Endothelial cell of umbilical vein (primary cell): ENCODE results near the gene RAPGEF6. TPM values are rescaled to one million over a fixed set of nuclear protein-coding genes. Genes with fewer than 3 reads are reported as not detected.

Experiments used
- BruUV-seq: library from RNA; stranded (reverse); fragments of 400-500 nt; replicated peaks from 2 replicates; lab custom pipeline; 2021; lab: Mats Ljungman, UMichigan
- CTCF ChIA-PET: fragments of 300-600, 350-600 bp; sonication (Branson Sonifier 250); formaldehyde crosslinking; loops from one replicate; lab custom pipeline; 2021; ENCODE audit warnings: antibody characterized with exemption, inconsistent platforms; lab: Charles Lee
- POLR2A ChIA-PET: fragments of 300-600, 350-600 bp; sonication (Branson Sonifier 250); formaldehyde crosslinking; loops from one replicate; lab custom pipeline; 2021; ENCODE audit warnings: antibody characterized with exemption, inconsistent platforms; lab: Charles Lee
- DNase-seq: peaks from one replicate; pipeline ENCODE4 v3.0.0-alpha.2; 2011; ENCODE audit warnings: low read depth, low spot score
- FAIRE-seq: peaks from 2 replicates; lab custom pipeline; 2011; peaks lifted over from hg19 to GRCh38; lab: Jason Lieb, UNC
- H2AFZ ChIP-seq: 2 replicates; pipeline ENCODE4 v1.6.0; 2012; ENCODE audit warnings: low read depth, low read length, control low read depth, inconsistent platforms
- H3K27ac ChIP-seq: 2 replicates; pipeline ENCODE4 v1.5.1; 2011; ENCODE audit warnings: low read depth, mild to moderate bottlenecking, control low read depth, low read length, moderate library complexity; ENCODE audit not compliant: insufficient read depth
- H3K27me3 ChIP-seq, 2 experiments: 2 replicates each; pipeline versions ENCODE4 v1.6.0 to v1.6.1; 2011; ENCODE audit warnings: low read length in 2 of 2, mixed read lengths in 1 of 2; ENCODE audit not compliant: control insufficient read depth in 2 of 2, insufficient read depth in 2 of 2
- H3K36me3 ChIP-seq, 2 experiments: 2 replicates in 1 of 2; 3 replicates in 1 of 2; pipeline ENCODE4 v1.5.1; 2011; ENCODE audit warnings: low read length in 2 of 2, mild to moderate bottlenecking in 1 of 2, moderate library complexity in 1 of 2; ENCODE audit not compliant: control insufficient read depth in 2 of 2, insufficient read depth in 2 of 2; ENCODE audit errors: extremely low read depth in 1 of 2
- H3K4me1 ChIP-seq: 3 replicates; pipeline ENCODE4 v1.5.1; 2011; ENCODE audit warnings: mild to moderate bottlenecking, low read length; ENCODE audit not compliant: control insufficient read depth, insufficient read depth; ENCODE audit errors: extremely low read depth
- H3K4me2 ChIP-seq: 2 replicates; pipeline ENCODE4 v1.6.1; 2011; ENCODE audit warnings: low read length, control low read depth, mixed read lengths; ENCODE audit not compliant: insufficient read depth
- H3K4me3 ChIP-seq, 3 experiments: fragments of 200-600 bp in 1 of 3; sonication (generic), shearing (Covaris generic) in 1 of 3; replicated peaks in 1 of 3; 2 replicates each; pipeline ENCODE4 v1.5.1; 2011 to 2016; ENCODE audit warnings: control low read depth in 3 of 3, low read length in 3 of 3, mild to moderate bottlenecking in 2 of 3, inconsistent platforms in 1 of 3, low read depth in 1 of 3, moderate library complexity in 1 of 3; ENCODE audit not compliant: insufficient read depth in 1 of 3
- H3K79me2 ChIP-seq: 2 replicates; pipeline ENCODE4 v1.6.0; 2012; ENCODE audit warnings: low read length, inconsistent platforms; ENCODE audit not compliant: control insufficient read depth, insufficient read depth
- H3K9ac ChIP-seq: replicated peaks from 2 replicates; pipeline ENCODE3; 2011; ENCODE audit warnings: low read length, control low read depth; ENCODE audit not compliant: insufficient read depth; ENCODE audit errors: extremely low read depth
- H3K9me1 ChIP-seq: replicated peaks from 3 replicates; pipeline ENCODE4 v1.6.0; 2011; ENCODE audit warnings: mild to moderate bottlenecking, low read length; ENCODE audit not compliant: control insufficient read depth, insufficient read depth; ENCODE audit errors: extremely low read depth
- H3K9me3 ChIP-seq: replicated peaks from 2 replicates; pipeline ENCODE4 v1.5.1; 2012; ENCODE audit warnings: low read length, inconsistent platforms; ENCODE audit not compliant: control insufficient read depth, insufficient read depth
- H4K20me1 ChIP-seq: replicated peaks from 2 replicates; pipeline ENCODE3; 2011; ENCODE audit warnings: mild to moderate bottlenecking, low read length; ENCODE audit not compliant: control insufficient read depth, insufficient read depth; ENCODE audit errors: extremely low read depth
- CTCF ChIP-seq, 2 donors: IDR thresholded peaks; 1 replicate in 1 of 2; 2 replicates in 1 of 2; pipeline ENCODE4 v1.5.1; 2011; ENCODE audit warnings: low read length in 2 of 2, mild to moderate bottlenecking in 2 of 2, moderate library complexity in 2 of 2, control low read depth in 1 of 2, inconsistent platforms in 1 of 2, low read depth in 1 of 2; ENCODE audit not compliant: insufficient read depth in 1 of 2; ENCODE audit errors: extremely low read depth in 1 of 2
- EZH2 ChIP-seq: IDR thresholded peaks from 2 replicates; pipeline ENCODE4 v1.6.1; 2012; ENCODE audit warnings: borderline replicate concordance, low read depth, mild to moderate bottlenecking, moderate library complexity, low read length, inconsistent platforms; ENCODE audit not compliant: severe bottlenecking
- FOS ChIP-seq: IDR thresholded peaks from 2 replicates; pipeline ENCODE4 v1.6.1; 2011; ENCODE audit warnings: mild to moderate bottlenecking, low read length, moderate library complexity, borderline replicate concordance; ENCODE audit not compliant: insufficient read depth
- GATA2 ChIP-seq: IDR thresholded peaks from 2 replicates; pipeline ENCODE4 v1.7.0; 2011; ENCODE audit warnings: low read depth, mild to moderate bottlenecking, moderate library complexity, mixed read lengths, low read length; ENCODE audit not compliant: insufficient read length, insufficient read depth
- JUN ChIP-seq: IDR thresholded peaks from 2 replicates; pipeline ENCODE4 v1.6.1; 2011; ENCODE audit warnings: borderline replicate concordance, low read depth; ENCODE audit not compliant: insufficient read length, insufficient read depth
- MAX ChIP-seq: IDR thresholded peaks from 2 replicates; pipeline ENCODE4 v1.6.1; 2011; ENCODE audit not compliant: insufficient read depth, insufficient read length
- MYC ChIP-seq: IDR thresholded peaks from one replicate; pipeline ENCODE4 v1.6.1; 2011; ENCODE audit warnings: mild to moderate bottlenecking, low read depth, low read length
- POLR2A ChIP-seq: IDR thresholded peaks from 2 replicates; pipeline ENCODE4 v1.6.1; 2012; ENCODE audit warnings: low read depth, mild to moderate bottlenecking, control low read depth, low read length
- POLR2AphosphoS5 ChIP-seq: IDR thresholded peaks from 2 replicates; pipeline ENCODE4 v1.6.1; 2012; ENCODE audit warnings: low read depth, mild to moderate bottlenecking, control low read depth, low read length, moderate library complexity; ENCODE audit not compliant: insufficient read depth
- dilution Hi-C: fragments of 300-500 bp; cut with MboI; formaldehyde crosslinking; loops from one replicate; pipeline ENCODE4 v1.15.0; 2019; ENCODE audit warnings: low sequenced_read_pairs; ENCODE audit not compliant: extremely low pct_ligation_motif_present
- intact Hi-C: fragments of 100-400 bp; cut with micrococcal nuclease; formaldehyde crosslinking; loops from one replicate; pipeline ENCODE4 v1.10.0; 2022
- polyA plus RNA-seq, 4 experiments: library from polyadenylated mRNA; depleted of rRNA in 3 of 4; stranded (reverse) in 3 of 4; unstranded in 1 of 4; fragments of >200 nt; gene quantifications; 2 replicates each; pipeline versions ENCODE4 v1.2.1 to v1.2.3, GENCODE V29; 2011 to 2012; ENCODE audit warnings: missing spikeins in 1 of 4
- total RNA-seq: library from RNA; stranded (reverse); gene quantifications from 2 replicates; pipeline ENCODE4 v1.2.3, GENCODE V29; 2021

The RAPGEF6 gene
- total and polyA plus RNA-seq, 2 donors (not counting 3 experiments of a cell fraction or from before 2014, with no cell fraction given) = 3.5 to 17.5 TPM

DNA sequence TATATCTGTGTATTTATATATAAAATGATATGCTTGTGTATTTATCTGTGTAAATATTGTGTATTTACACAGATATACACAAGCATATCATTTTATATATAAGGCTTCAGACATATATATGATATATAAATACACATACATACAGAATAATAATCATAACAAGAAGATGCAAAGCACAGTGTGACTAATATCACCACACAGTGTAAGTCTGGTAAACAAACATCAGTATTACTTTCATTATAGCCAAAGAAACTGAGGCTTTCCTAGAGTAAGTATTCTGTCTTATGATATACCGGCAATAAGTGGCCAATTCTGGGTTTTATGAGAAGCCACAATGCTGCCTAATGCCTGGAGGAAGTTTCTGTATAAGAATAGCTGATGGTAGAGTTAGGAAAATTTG, 29.9 kb upstream of the RAPGEF6 start:
- Histone ChIP-seq H2AFZ (no peak overlapping the region), H3K4me3 (no peak overlapping the region), H3K4me1 (no peaks in the 10 kb centered on the region), H3K27ac (no peak overlapping the region), H3K9ac (no peak overlapping the region), H3K9me1 (no peaks in the 10 kb centered on the region), H3K79me2 (no peaks in the 10 kb centered on the region), H3K36me3 (peaks cover 4% of the 10 kb centered on the region in 2 experiments), H4K20me1 (no peaks in the 10 kb centered on the region), H3K4me2 (no peak overlapping the region), H3K27me3 (no peaks in the 10 kb centered on the region), H3K9me3 (no peaks in the 10 kb centered on the region)
- ChIA-PET CTCF (no interaction called here), POLR2A (no interaction called here)
- FAIRE-seq (no peak), DNase-seq (no peak)
- no TSS peak for BruUV-seq
- TF ChIP-seq GATA2 (no peak), FOS (no peak), MAX (no peak), EZH2 (no peak), POLR2AphosphoS5 (no peak), MYC (no peak), JUN (no peak), POLR2A (no peak), CTCF (IDR thresholded peaks at IDR 0.05; ENCODE audit: extremely low read depth in 1 of 2, insufficient read depth in 1 of 2, low read depth in 1 of 2, low read length in 2 of 2) (no peak)
- intact Hi-C loops = no loop called here
- dilution Hi-C loops = no loop called here
